HL-60 (cell line): Measurements from ENCODE around the gene BMP8B.

Source experiments
- CTCF ChIP-seq: IDR thresholded peaks from one replicate; pipeline ENCODE4 v1.5.1; 2011; ENCODE audit warnings: low read length, control low read depth, inconsistent platforms; ENCODE audit not compliant: insufficient read depth
- SPI1 ChIP-seq: IDR thresholded peaks from 2 replicates; pipeline ENCODE4 v1.6.1; 2012; ENCODE audit warnings: low read depth, mild to moderate bottlenecking, borderline replicate concordance

DNA sequence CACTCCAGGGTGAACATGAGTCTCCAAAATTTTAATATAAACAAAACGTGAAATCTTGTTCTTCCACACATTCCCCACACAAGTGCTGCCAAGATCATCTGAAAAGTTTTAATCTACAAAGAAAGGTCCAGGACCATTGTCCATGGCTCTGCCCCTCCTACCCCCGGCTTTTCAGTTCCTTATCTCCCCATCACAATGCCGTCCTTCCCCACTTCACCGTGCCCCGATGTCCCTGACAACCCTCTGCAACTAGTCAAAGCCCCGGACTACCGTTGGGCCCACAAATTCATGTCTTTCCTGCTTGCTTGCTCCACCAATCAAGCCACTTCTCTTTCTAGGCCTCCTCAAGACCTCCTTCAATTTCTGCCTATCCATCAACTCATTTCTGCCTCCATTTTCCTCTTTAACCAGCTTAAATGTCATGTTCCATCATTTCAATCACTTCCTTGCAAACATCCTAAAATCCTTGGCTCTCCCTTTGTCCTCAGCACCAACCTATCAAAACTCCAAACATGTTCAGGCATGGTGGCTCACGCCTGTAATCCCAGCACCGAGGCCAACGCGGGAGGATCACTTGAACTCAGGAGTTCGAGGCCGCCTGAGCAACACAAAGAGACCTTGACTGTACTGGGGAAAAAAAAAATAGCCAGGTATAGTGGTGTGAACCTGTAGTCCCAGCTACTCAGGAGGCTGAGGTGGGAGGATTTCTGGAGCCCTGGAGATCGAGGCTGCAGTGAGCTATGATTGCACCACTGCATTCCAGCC lies 14.0 kb upstream of the BMP8B start:
- TF ChIP-seq CTCF (no peak), SPI1 (no peak)
